HG03060 (cell line): ENCODE measurements around the gene SLC26A1.

Experiments used
- ATAC-seq: cut with Tn5 transposase; IDR thresholded peaks from one replicate; pipeline ENCODE4 v1.9.1; 2021; ENCODE audit warnings: low read depth, moderate number of reproducible peaks; ENCODE audit not compliant: unreplicated experiment

The SLC26A1 gene

GRCh38 chr4:956531-957230 is 36.5 kb downstream of the SLC26A1 start:
- no peak for ATAC-seq

- no peak for ATAC-seq
Observed at GRCh38 chr4:955931-956381, 37.2 kb downstream of the SLC26A1 start.

DNA sequence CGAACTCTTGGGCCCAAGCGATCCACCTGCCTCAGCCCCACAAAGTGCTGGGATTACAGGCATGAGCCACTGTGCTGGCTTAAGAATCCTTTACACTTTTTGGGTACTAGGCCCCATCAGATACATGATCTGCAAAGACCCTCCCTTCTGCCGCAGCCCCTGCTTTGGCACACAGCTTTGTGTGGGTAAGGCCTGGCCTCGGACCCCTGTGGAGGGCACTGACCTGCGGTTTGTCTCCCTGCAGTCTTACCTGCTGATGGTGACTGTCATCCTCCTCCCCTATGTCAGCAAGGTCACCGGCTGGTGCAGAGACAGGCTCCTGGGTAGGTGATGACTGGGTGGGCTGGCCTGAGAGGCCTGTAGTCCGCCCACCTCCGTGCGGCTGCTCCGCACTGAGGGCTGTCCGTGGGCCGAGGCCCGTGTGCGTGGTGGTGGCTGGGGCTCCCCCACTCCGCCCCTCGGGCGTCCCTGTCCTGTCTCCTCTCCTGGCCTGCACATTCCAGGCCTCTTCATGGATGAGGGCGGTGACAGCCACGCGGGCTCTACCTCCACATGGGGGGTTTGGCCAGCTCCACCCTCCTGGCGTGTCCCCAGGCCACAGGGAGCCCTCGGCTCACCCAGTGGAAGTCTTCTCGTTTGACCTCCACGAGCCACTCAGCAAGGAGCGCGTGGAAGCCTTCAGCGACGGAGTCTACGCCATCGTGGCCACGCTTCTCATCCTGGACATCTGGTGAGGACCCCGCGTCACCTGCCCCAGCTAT is 37.9 kb downstream of the SLC26A1 start:
- ATAC-seq = no peak

GRCh38 chr4:954211-955020 is 38.8 kb downstream of the SLC26A1 start:
- no peak for ATAC-seq

GRCh38 chr4:953574-953915 is 39.7 kb downstream of the SLC26A1 start:
- no peak for ATAC-seq

GRCh38 chr4:952881-953573 is 40.2 kb downstream of the SLC26A1 start:
- ATAC-seq = no peak

GRCh38 chr4:951594-952468 is 41.4 kb downstream of the SLC26A1 start:
- ATAC-seq = no peak

DNA sequence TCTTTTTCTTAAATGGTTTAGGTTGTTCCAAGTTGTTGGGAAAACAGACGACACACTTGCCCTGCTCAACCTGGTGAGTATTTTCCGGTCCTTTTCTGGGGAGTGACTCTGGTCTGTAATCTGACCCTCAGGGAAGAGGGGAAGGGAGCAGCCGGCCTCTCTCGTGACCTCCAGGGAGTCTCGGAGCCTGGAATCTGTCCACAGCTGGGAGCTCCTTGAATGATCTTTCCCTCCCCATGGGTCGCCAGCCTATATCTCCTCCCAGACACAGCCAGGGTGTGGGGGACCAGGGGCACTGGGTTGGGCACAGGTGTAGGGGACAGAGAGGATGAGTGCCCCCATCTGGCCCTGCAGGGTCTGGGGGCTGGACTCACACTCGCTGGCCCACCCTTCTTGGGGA is 42.0 kb downstream of the SLC26A1 start:
- ATAC-seq = no peak

- ATAC-seq = no peak
Observed at GRCh38 chr4:950136-951020, 42.8 kb downstream of the SLC26A1 start.

- no peak for ATAC-seq
Observed at GRCh38 chr4:949656-950055, 43.5 kb downstream of the SLC26A1 start.

- ATAC-seq = no peak
Observed at GRCh38 chr4:948936-949300, 44.3 kb downstream of the SLC26A1 start.

DNA sequence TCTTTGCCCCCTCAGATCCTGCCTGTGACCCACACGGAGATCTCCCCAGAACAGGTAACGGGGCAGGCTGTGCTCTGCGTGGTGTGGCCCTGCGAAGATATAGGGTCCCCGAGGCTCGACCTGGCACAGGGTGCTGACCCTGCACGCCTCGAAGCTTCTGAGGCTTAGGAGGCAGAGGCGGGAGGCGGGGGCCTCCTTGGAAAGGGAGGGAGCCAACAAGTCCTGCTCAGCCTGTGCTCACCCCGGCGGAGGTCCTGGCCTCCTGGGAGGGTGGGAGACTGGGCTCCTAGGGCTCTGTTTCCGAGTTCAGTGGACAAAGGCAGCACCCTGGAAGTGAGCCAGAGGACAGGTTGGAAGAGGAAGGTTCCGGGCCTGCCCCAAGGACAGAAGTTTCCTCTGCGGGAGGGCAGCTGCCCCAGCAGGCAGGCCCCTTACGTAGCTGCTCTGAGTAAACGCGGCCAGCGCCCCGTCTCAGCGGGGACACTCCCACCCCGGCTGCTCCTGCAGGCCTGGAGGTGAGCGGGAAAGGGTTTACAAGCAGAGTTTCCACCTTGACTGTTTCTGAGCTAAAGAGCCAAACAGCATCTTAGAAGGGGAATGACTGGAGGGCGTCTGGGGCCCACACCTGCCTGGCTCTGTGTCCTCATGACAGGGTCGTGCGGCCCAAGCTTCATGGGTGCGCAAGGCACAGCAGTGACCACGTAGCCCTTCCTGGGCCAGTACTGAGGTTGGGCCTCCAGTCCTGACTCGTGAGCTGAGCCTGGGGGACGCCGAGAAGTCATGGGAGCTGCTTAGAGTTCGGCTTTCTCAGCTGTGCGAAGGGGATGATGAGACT is 44.9 kb downstream of the SLC26A1 start:
- ATAC-seq = no peak

- no peak for ATAC-seq
Observed at GRCh38 chr4:947491-947971, 45.7 kb downstream of the SLC26A1 start.

- no peak for ATAC-seq
Observed at GRCh38 chr4:946517-947471, 46.4 kb downstream of the SLC26A1 start.

GRCh38 chr4:946103-946450 is 47.1 kb downstream of the SLC26A1 start:
- no peak for ATAC-seq

DNA sequence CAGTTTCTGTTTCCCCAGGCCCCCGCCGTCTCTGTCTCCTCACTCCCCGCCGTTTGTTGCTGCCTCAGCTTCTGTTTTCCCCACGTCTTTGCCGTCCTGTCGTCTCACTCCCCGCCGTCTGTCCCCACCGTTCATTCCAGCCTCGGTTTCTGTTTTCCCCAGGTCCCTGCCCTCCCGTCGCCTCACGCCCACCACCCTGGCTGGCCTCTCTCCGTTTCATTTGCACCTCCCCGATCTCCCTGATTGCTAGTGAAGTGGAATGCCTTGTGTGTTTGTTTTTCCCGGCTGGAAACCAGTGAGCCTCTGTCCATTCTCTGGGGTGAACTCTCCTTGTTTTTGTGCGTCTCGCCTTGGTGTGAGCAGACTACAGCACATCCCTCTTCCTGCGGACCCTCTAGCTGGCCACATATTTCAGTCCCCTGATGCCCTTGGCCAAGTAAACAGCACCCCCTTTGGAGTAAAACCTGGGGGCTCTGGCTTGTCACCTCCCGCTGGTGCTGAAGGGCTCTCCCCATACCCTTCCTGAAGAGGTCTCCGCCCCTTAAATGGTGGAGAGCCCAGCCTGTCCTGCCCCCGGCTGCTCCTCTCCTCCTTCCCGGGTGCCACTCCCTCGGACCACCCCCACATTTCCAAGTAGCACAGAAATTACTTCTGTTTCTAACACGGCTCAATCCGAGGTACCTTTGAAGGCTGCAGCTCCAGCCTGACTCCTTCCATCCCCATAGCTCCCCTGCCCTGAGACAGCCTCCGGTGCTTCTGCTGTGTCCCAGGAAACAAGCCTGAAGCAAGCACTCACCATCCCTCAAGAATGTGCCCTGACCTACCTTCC is 47.7 kb downstream of the SLC26A1 start:
- no peak for ATAC-seq
